Measurements from ENCODE around the gene PUM1. TPM values are rescaled to one million over a fixed set of nuclear protein-coding genes. Genes with fewer than 3 reads are reported as not detected.

The PUM1 gene
- total and polyA plus RNA-seq, 10 of the 15 experiments (the other 5 are each of a cell fraction or from before 2014, with no cell fraction given) = 21.4 to 75.3 (median 42.4) TPM

GRCh38 chr1:30920827-30921226 is 144.7 kb downstream of the PUM1 start:
- Histone ChIP-seq H3K27ac (ENCODE audit: control insufficient read depth, insufficient read depth) (no peak overlapping the region), H3K27me3 (replicated peaks in 1 of 2; ENCODE audit: control insufficient read depth in 2 of 2, insufficient read depth in 2 of 2, low read length in 1 of 2) (no peaks in the 10 kb centered on the region), H3K36me3 (ENCODE audit: control insufficient read depth in 2 of 2, insufficient read depth in 2 of 2, low read length in 1 of 2) (no peaks in the 10 kb centered on the region), H2AFZ (ENCODE audit: control insufficient read depth, low read depth, low read length) (no peak overlapping the region), H3K9ac (ENCODE audit: control insufficient read depth, insufficient read depth, low read length) (no peak overlapping the region), H3K4me1 (ENCODE audit: control insufficient read depth, insufficient read depth, low read length) (no peaks in the 10 kb centered on the region), H3K9me3 (replicated peaks; ENCODE audit: control insufficient read depth, insufficient read depth, low read length) (no peaks in the 10 kb centered on the region), H3K4me2 (ENCODE audit: control insufficient read depth, insufficient read depth) (no peak overlapping the region), H4K20me1 (ENCODE audit: control insufficient read depth, insufficient read depth) (no peaks in the 10 kb centered on the region), H3K79me2 (ENCODE audit: control insufficient read depth, insufficient read depth, low read length) (no peaks in the 10 kb centered on the region), H3K4me3 (no peak overlapping the region)
- intact Hi-C loops (cut with micrococcal nuclease; ENCODE audit: unreplicated experiment) (no loop called here), in situ Hi-C loops (cut with MboI) (no loop called here)
- CTCF ChIA-PET = interaction anchor here (0.7 to 3.0 kb wide), 7 partner anchors 10 to 202 kb away, joined by 3 to 27 read pairs (median 4); no protein-coding TSS in a partner anchor
- 61% methylated on average over 7 of the region's 7 CpGs for WGBS (ENCODE audit: insufficient coverage, insufficient replicate concordance, low lambda C conversion rate, missing lambda C conversion rate)
- DNase-seq (ENCODE audit: low read depth, low spot score) (no peak), FAIRE-seq (no peak), ATAC-seq (no peak)
- RAD21 ChIA-PET (ENCODE audit: unreplicated experiment) = interaction anchor here (2.8 to 3.5 kb wide), 2 partner anchors 9 to 138 kb away, joined by 11 to 12 read pairs; no protein-coding TSS in a partner anchor
- POLR2A ChIA-PET = interaction anchor here (0.9 kb wide), 1 partner anchor 16 kb away, joined by 3 read pairs; no protein-coding TSS in a partner anchor
- SMC1A ChIA-PET (ENCODE audit: uncharacterized antibody, unreplicated experiment) = interaction anchor here (1.2 to 3.3 kb wide), 2 partner anchors 119 to 123 kb away, joined by 3 to 18 read pairs; no protein-coding TSS in a partner anchor
- TF ChIP-seq SPI1 (IDR thresholded peaks at IDR 0.05; ENCODE audit: borderline replicate concordance, insufficient read depth, low read depth, low read length) = no peak
- no peak for TF ChIP-seq CBX5 (IDR thresholded peaks at IDR 0.05; ENCODE audit: low read depth)
- TF ChIP-seq RFX5 (IDR thresholded peaks at IDR 0.05; ENCODE audit: low read depth, low read length) = no peak
- TF ChIP-seq ZNF24 (IDR thresholded peaks at IDR 0.05) = no peak
- TF ChIP-seq STAT3 (IDR thresholded peaks at IDR 0.05; ENCODE audit: low read depth, low read length) = no peak
- TF ChIP-seq ZBTB40 (IDR thresholded peaks at IDR 0.05; ENCODE audit: borderline replicate concordance) = no peak
- TF ChIP-seq ZNF384 (IDR thresholded peaks at IDR 0.05; ENCODE audit: borderline replicate concordance, low read depth, low read length) = no peak
- no peak for TF ChIP-seq BHLHE40 (IDR thresholded peaks at IDR 0.05; ENCODE audit: borderline replicate concordance in 1 of 2, low read depth in 2 of 2, low read length in 1 of 2)
- no peak for TF ChIP-seq KDM1A (IDR thresholded peaks at IDR 0.05; ENCODE audit: borderline replicate concordance)
- no peak for TF ChIP-seq RUNX3 (IDR thresholded peaks at IDR 0.05; ENCODE audit: low read length)
- TF ChIP-seq BCL3 (IDR thresholded peaks at IDR 0.05; ENCODE audit: borderline replicate concordance, insufficient read depth, low read depth, low read length, poor library complexity, severe bottlenecking) = no peak
- no peak for TF ChIP-seq TARDBP (IDR thresholded peaks at IDR 0.05; ENCODE audit: borderline replicate concordance)
- no TSS peak for BruUV-seq (replicated peaks)

Measured in GM12878 (cell line).